GM12874 (cell line): ENCODE results near the gene RBM42.

ENCODE experiments used
- TF ChIP-seq, protein P1 (sequence below): IDR thresholded peaks from 2 replicates; pipeline ENCODE4 v1.5.1; 2011; ENCODE audit warnings: low read depth, mild to moderate bottlenecking, control low read depth, low read length, moderate library complexity; ENCODE audit not compliant: insufficient read depth

The RBM42 gene

DNA sequence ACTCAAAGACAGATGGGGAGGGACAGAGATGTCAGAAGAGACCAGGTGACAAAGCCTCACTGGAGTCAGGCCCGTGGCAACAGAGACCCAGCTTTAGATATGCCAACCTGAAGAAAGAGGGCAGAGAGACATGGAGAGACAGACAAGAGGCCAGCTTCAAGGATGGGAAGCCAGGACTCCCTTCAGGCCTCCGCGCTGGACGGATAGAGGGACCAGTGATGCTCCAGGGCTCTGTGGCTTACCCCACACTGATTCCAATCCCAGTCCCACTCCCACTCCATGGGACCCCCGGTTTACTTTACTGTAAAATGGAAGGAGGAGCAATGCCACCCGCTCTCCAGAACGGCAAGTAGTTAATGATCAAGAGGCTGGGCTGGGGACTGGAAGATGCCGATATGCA lies 11.0 kb downstream of the RBM42 start:
- TF ChIP-seq, protein P1, sequence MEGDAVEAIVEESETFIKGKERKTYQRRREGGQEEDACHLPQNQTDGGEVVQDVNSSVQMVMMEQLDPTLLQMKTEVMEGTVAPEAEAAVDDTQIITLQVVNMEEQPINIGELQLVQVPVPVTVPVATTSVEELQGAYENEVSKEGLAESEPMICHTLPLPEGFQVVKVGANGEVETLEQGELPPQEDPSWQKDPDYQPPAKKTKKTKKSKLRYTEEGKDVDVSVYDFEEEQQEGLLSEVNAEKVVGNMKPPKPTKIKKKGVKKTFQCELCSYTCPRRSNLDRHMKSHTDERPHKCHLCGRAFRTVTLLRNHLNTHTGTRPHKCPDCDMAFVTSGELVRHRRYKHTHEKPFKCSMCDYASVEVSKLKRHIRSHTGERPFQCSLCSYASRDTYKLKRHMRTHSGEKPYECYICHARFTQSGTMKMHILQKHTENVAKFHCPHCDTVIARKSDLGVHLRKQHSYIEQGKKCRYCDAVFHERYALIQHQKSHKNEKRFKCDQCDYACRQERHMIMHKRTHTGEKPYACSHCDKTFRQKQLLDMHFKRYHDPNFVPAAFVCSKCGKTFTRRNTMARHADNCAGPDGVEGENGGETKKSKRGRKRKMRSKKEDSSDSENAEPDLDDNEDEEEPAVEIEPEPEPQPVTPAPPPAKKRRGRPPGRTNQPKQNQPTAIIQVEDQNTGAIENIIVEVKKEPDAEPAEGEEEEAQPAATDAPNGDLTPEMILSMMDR, result no peak

DNA sequence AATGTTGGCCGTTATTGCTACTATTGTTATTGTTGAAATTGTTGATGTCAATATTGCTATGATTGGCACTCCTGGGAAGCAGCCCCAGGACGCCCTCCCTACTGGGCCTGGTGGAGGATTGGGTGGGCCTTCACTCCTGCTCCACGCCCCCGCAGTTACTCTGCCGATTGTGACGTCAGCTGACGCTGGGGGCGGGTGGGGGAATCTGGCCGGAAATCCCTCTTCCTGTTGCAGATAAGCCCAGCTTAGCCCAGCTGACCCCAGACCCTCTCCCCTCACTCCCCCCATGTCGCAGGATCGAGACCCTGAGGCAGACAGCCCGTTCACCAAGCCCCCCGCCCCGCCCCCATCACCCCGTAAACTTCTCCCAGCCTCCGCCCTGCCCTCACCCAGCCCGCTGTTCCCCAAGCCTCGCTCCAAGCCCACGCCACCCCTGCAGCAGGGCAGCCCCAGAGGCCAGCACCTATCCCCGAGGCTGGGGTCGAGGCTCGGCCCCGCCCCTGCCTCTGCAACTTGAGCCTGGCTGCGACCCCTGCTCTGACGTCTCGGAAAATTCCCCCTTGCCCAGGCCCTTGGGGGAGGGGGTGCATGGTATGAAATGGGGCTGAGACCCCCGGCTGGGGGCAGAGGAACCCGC lies 12.8 kb downstream of the RBM42 start, which contains the start of gene ETV2:
Gene ETV2 (plus strand): TSS at position 231 of the 637 bp plus-strand sequence. CDS start 716 bp downstream, outside the sequence.
- TF ChIP-seq, protein P1, result no peak

DNA sequence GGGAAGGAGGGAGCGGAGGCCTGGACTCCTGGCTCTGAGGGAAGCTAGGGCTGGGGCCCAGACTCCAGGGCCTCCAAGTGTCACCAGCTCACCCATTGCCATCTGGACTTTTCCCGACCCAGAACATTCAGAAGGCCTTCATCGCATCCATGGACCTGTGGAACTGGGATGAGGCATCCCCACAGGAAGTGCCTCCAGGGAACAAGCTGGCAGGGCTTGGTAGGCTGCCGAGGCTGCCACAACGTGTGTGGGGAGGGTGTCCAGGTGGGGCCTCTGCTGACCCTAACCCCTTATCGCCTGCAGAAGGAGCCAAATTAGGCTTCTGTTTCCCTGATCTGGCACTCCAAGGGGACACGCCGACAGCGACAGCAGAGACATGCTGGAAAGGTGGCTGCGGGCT lies 13.5 kb downstream of the RBM42 start:
- TF ChIP-seq, protein P1, result no peak

DNA sequence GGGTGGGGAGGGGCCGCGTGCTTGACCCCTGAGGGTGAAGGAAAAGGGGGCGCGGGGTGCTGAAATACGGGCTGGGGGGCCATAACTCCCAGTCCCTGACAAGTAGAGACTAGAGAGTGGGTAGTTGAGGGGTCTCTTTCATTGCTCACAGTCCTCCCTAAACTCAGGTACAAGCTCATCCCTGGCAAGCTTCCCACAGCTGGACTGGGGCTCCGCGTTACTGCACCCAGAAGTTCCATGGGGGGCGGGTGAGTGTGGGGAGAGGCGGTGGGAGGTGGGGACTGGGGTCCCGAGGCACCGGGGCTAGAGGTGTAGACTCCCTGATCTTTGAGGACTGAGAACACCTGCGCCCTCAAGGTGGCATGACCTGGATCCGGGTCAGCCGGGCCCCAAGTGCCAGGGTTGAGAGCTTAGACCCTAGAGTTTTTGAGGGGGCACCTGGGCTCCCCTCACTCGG lies 14.0 kb downstream of the RBM42 start:
- TF ChIP-seq, protein P1, result no peak

DNA sequence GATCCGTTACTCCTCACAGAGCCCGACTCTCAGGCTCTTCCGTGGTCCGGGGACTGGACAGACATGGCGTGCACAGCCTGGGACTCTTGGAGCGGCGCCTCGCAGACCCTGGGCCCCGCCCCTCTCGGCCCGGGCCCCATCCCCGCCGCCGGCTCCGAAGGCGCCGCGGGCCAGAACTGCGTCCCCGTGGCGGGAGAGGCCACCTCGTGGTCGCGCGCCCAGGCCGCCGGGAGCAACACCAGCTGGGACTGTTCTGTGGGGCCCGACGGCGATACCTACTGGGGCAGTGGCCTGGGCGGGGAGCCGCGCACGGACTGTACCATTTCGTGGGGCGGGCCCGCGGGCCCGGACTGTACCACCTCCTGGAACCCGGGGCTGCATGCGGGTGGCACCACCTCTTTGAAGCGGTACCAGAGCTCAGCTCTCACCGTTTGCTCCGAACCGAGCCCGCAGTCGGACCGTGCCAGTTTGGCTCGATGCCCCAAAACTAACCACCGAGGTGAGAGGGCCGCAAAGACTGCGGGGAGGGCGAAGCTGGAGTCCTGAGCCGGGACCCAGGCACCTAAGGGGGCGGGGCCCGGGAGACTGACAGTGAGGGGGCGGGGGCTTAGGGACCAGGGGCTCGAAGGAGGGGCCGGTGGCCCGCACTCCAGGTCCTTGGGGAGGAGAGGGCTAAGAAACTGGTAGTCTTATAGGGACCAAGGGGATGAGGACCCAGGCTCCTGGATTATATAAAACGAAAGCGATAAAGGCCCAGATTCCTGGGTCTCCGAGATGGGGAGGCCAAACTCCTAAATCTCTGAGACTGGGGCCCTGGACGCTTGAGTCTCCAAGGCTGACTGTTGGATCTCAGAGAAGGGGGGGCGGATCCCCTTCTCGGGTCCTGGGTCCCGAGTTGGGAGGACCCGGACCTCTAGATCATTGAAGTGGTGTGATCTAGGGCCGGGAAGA lies 14.7 kb downstream of the RBM42 start:
- TF ChIP-seq, protein P1, result no peak

DNA sequence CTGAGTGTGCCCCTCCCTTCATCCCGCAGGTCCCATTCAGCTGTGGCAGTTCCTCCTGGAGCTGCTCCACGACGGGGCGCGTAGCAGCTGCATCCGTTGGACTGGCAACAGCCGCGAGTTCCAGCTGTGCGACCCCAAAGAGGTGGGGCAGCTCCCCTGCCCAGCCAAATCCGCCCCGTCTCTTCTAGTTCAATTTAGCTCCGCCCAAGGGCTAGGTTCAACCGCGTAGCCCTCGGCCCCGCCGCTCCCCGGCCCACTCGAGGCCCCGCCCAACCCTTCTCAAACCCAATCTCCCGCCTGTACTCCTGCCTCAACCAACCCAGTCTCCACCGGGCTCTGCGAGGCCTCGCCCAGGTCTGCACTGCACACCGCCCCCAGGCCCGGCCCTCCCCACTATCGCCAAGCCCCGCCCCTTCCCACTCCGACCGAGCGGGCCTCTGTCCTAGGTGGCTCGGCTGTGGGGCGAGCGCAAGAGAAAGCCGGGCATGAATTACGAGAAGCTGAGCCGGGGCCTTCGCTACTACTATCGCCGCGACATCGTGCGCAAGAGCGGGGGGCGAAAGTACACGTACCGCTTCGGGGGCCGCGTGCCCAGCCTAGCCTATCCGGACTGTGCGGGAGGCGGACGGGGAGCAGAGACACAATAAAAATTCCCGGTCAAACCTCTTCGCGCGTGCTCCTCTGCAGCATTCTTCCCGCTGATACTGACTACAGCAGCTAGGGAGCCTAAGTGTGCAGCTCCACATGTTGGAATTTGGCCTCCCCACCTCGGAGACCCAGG lies 15.6 kb downstream of the RBM42 start:
- TF ChIP-seq, protein P1, result no peak
